Activated CD4-positive, alpha-beta T cell treated with anti-CD3 and anti-CD28 coated beads for 36 hours (primary cell): ENCODE data around the gene PPP1R13B. TPM values are rescaled to one million over a fixed set of nuclear protein-coding genes. Genes with fewer than 3 reads are reported as not detected.

Experiments used
- ATAC-seq: fragments of 200-7000 bp; cut with Tn5 transposase; one replicate; pipeline ENCODE4 v1.10.0; 2021; ENCODE audit warnings: mild to moderate bottlenecking, moderate library complexity
- CTCF ChIA-PET: fragments of 350-600 bp; sonication (Branson Sonifier 250); formaldehyde crosslinking; loops from one replicate; lab custom pipeline; 2021; ENCODE audit warnings: antibody characterized with exemption; lab: Charles Lee
- POLR2A ChIA-PET: fragments of 350-600 bp; sonication (Branson Sonifier 250); formaldehyde crosslinking; loops from one replicate; lab custom pipeline; 2021; ENCODE audit warnings: antibody characterized with exemption, inconsistent platforms; lab: Charles Lee
- DNase-seq: peaks from one replicate; pipeline ENCODE4 v3.0.0-alpha.2; 2020
- H3K27ac Mint-ChIP-seq: one replicate; pipeline ENCODE4 v1.8.0; 2021; ENCODE audit warnings: mixed read lengths
- H3K27me3 Mint-ChIP-seq: one replicate; pipeline ENCODE4 v1.8.0; 2021; ENCODE audit warnings: mixed read lengths
- H3K36me3 Mint-ChIP-seq: one replicate; pipeline ENCODE4 v1.8.0; 2021; ENCODE audit warnings: low read depth, mixed read lengths
- H3K4me1 Mint-ChIP-seq: one replicate; pipeline ENCODE4 v1.8.0; 2021; ENCODE audit warnings: mixed read lengths
- H3K4me3 Mint-ChIP-seq: one replicate; pipeline ENCODE4 v1.8.0; 2021; ENCODE audit warnings: mild to moderate bottlenecking, moderate library complexity, mixed read lengths
- H3K9me3 Mint-ChIP-seq: one replicate; pipeline ENCODE4 v1.8.0; 2021; ENCODE audit warnings: low read depth, mixed read lengths
- intact Hi-C, 2 experiments: fragments of 100-400 bp; cut with DNase I in 1 of 2; cut with micrococcal nuclease in 1 of 2; formaldehyde crosslinking; loops; one replicate each; pipeline versions ENCODE4 v1.14.2 to v1.15.1; 2022 to 2024; cut with DNase I, micrococcal nuclease
- total RNA-seq, 2 experiments: library from RNA; stranded (reverse); gene quantifications; one replicate each; pipeline ENCODE4 v1.2.3, GENCODE V29; 2021

The PPP1R13B gene, protein sequence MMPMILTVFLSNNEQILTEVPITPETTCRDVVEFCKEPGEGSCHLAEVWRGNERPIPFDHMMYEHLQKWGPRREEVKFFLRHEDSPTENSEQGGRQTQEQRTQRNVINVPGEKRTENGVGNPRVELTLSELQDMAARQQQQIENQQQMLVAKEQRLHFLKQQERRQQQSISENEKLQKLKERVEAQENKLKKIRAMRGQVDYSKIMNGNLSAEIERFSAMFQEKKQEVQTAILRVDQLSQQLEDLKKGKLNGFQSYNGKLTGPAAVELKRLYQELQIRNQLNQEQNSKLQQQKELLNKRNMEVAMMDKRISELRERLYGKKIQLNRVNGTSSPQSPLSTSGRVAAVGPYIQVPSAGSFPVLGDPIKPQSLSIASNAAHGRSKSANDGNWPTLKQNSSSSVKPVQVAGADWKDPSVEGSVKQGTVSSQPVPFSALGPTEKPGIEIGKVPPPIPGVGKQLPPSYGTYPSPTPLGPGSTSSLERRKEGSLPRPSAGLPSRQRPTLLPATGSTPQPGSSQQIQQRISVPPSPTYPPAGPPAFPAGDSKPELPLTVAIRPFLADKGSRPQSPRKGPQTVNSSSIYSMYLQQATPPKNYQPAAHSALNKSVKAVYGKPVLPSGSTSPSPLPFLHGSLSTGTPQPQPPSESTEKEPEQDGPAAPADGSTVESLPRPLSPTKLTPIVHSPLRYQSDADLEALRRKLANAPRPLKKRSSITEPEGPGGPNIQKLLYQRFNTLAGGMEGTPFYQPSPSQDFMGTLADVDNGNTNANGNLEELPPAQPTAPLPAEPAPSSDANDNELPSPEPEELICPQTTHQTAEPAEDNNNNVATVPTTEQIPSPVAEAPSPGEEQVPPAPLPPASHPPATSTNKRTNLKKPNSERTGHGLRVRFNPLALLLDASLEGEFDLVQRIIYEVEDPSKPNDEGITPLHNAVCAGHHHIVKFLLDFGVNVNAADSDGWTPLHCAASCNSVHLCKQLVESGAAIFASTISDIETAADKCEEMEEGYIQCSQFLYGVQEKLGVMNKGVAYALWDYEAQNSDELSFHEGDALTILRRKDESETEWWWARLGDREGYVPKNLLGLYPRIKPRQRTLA
- total RNA-seq: 10 to 100 TPM in 1 of 2 experiments, 1 to 10 TPM in 1; 9.3 to 10.3 TPM

DNA sequence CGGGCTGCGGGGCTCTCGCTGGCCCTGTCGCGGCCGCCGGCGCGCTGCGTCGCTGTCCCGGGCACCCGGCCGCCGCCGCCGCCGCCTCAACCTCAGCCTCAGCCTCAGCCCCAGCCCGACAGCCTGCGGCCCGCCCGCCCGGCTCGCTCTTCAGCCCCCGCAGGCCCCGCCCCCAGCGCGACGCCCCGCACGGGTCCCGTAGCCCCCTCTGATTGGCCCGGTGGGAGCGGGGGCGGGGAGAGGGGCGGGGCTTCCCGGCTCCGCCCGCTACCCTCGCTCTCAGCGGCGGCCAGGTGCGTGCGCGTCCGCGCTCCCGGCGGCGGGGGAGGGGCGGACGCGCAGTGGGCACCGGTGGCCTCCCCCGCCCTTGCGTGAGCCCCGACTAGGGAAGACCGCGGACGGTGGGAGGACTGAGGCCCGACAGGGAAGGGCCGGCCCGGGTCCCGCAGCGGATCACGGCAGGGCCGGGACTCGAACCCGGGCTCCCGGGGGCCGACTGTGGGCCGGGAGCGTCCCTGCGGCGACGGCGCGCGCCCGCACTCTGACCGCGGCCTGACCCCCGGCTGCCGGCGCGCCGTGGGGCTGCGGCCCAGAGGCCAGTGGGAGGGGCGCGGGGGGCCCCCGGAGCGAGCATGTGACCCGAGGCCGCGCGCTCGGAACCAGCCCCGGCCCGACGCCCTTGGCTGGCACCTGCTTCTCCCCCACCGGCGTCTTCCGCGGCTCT is at the start of gene PPP1R13B:
PPP1R13B (minus strand) TSS at position 125 of the 724 bp plus-strand sequence. CDS start 268 bp downstream, outside the sequence.
- DNase-seq (peak; percentile 97), ATAC-seq (peak; percentile 98)
- peaks cover 5% of the 10 kb centered on the region for H3K27me3 Mint-ChIP-seq
- intact Hi-C loops: loop anchor here in 1 of 2 experiments (1.0 to 10.0 kb wide), 9 partner anchors 25 to 1760 kb away; partner anchors contain the start of genes BAG5, CDCA4, COA8 and EIF5
- H3K27ac Mint-ChIP-seq: peak within 1 kb of the TSS; percentile 38
- POLR2A ChIA-PET: no interaction called here
- peak within 1 kb of the TSS; percentile 76 for H3K4me3 Mint-ChIP-seq
- peaks cover 16% of the 10 kb centered on the region for H3K4me1 Mint-ChIP-seq
- H3K36me3 Mint-ChIP-seq: no peaks in the 10 kb centered on the region
- H3K9me3 Mint-ChIP-seq: no peaks in the 10 kb centered on the region
- CTCF ChIA-PET: no interaction called here

- H3K9me3 Mint-ChIP-seq: no peaks in the 10 kb centered on the region
- peaks cover 3% of the 10 kb centered on the region for H3K4me1 Mint-ChIP-seq
- intact Hi-C loops: no loop called here
- H3K27me3 Mint-ChIP-seq: no peaks in the 10 kb centered on the region
- ChIA-PET POLR2A (interaction anchor here (0.7 kb wide), 1 partner anchor 90 kb away, joined by 3 read pairs; no protein-coding TSS in a partner anchor), CTCF (interaction anchor here (1.4 kb wide), 1 partner anchor 33 kb away, joined by 3 read pairs; no protein-coding TSS in a partner anchor)
- H3K27ac Mint-ChIP-seq: no peak overlapping the region
- DNase-seq (no peak), ATAC-seq (no peak)
- no peak overlapping the region for H3K4me3 Mint-ChIP-seq
- H3K36me3 Mint-ChIP-seq: no peaks in the 10 kb centered on the region
These were observed 49.2 kb upstream of the PPP1R13B start for GRCh38 chr14:103896578-103896977.

GRCh38 chr14:103894723-103895059 is 47.3 kb upstream of the PPP1R13B start:
- POLR2A ChIA-PET: no interaction called here
- intact Hi-C loops: no loop called here
- H3K9me3 Mint-ChIP-seq: no peaks in the 10 kb centered on the region

DNA sequence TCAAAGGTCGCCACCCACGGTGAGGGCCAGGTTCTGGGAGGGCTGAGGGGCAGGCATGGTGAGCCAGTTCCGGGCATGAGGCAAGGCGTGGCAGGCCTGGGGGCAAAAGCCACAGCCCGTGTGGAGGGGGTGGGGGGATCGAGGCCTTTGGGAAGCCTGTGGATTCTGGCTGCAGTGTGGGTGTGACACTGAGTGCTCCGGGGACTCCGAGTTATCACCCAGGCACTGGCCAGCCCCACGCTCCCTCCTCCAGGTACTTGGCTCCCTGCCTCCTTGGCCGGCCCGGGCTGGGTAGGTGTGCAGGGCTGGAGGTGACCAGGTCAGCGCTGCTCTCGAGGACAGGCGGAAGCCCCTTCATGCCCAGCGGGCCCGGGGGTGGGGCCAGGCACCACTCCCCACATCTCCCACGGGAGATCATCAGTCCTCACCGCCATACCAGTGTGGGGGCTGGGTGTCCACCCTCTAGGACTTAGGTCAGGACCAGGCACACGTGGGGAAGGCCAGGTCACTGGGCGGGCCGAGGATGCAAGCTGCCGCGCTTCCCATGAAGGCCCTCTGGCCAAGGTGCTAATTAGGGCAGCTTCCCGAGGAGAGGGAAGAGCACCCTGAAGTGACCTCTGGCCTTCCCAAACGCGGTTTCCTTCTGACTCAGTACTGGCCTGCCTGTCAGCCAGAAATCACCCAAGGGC is 46.8 kb upstream of the PPP1R13B start:
- H3K4me3 Mint-ChIP-seq: no peak overlapping the region
- intact Hi-C loops: no loop called here
- POLR2A ChIA-PET: no interaction called here
- no peak overlapping the region for H3K27ac Mint-ChIP-seq
- CTCF ChIA-PET: no interaction called here
- DNase-seq (no peak), ATAC-seq (no peak)
- H3K9me3 Mint-ChIP-seq: no peaks in the 10 kb centered on the region
- no peaks in the 10 kb centered on the region for H3K27me3 Mint-ChIP-seq
- H3K4me1 Mint-ChIP-seq: no peaks in the 10 kb centered on the region
- H3K36me3 Mint-ChIP-seq: no peaks in the 10 kb centered on the region

More at GRCh38 chr14:103894723-103895059, 47.3 kb upstream of the PPP1R13B start:
- Mint-ChIP-seq H3K27me3 (no peaks in the 10 kb centered on the region), H3K4me1 (no peaks in the 10 kb centered on the region), H3K36me3 (no peaks in the 10 kb centered on the region), H3K27ac (no peak overlapping the region), H3K4me3 (no peak overlapping the region)
- no peak for ATAC-seq
- DNase-seq: no peak
- CTCF ChIA-PET: no interaction called here

- no peaks in the 10 kb centered on the region for H3K4me1 Mint-ChIP-seq
- no peak overlapping the region for H3K27ac Mint-ChIP-seq
- intact Hi-C loops: no loop called here
- H3K4me3 Mint-ChIP-seq: no peak overlapping the region
- CTCF ChIA-PET: no interaction called here
- POLR2A ChIA-PET: no interaction called here
- DNase-seq (no peak), ATAC-seq (no peak)
- H3K9me3 Mint-ChIP-seq: no peaks in the 10 kb centered on the region
- H3K27me3 Mint-ChIP-seq: no peaks in the 10 kb centered on the region
- H3K36me3 Mint-ChIP-seq: no peaks in the 10 kb centered on the region
These were observed 44.9 kb upstream of the PPP1R13B start for GRCh38 chr14:103892247-103892646.

DNA sequence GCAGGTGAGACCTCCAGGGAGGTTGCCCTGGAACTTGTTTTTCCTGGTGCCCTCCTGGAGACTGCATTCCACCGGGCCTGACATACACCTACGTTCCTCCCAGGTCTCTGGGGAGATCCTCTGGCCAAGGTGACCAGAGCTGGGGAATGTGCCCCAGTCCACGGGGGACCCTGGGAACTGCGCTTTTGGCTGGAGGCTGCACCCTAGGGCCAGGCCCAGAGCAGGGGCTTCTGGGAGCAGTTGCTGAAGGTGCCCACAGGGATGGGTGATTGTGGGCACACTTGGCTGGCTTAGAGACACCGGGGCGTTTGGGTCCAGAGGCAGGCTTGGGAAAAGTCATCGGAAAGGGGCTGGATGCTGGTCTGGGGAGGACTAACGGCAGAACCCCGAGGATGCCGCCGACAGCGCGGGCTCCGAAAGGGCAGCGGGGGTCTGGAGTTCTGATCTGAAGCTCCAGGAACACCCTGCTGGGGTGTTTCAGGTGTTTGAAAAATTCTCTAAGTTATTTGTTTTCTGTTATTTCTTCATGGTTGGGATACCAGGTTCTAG is 44.4 kb upstream of the PPP1R13B start:
- DNase-seq (no peak), ATAC-seq (no peak)
- no peaks in the 10 kb centered on the region for H3K4me1 Mint-ChIP-seq
- H3K4me3 Mint-ChIP-seq: no peak overlapping the region
- intact Hi-C loops: no loop called here
- H3K27me3 Mint-ChIP-seq: no peaks in the 10 kb centered on the region
- no peaks in the 10 kb centered on the region for H3K36me3 Mint-ChIP-seq
- H3K27ac Mint-ChIP-seq: no peak overlapping the region
- ChIA-PET CTCF (no interaction called here), POLR2A (no interaction called here)
- H3K9me3 Mint-ChIP-seq: no peaks in the 10 kb centered on the region

- DNase-seq (no peak), ATAC-seq (no peak)
- Mint-ChIP-seq H3K27me3 (no peaks in the 10 kb centered on the region), H3K27ac (no peak overlapping the region), H3K4me3 (no peak overlapping the region), H3K36me3 (no peaks in the 10 kb centered on the region), H3K4me1 (no peaks in the 10 kb centered on the region), H3K9me3 (no peaks in the 10 kb centered on the region)
- CTCF ChIA-PET: interaction anchor here (0.6 to 1.3 kb wide), 3 partner anchors 10 to 38 kb away, joined by 3 to 7 read pairs (median 3); no protein-coding TSS in a partner anchor
- intact Hi-C loops: no loop called here
- POLR2A ChIA-PET: interaction anchor here (0.6 to 0.7 kb wide), 2 partner anchors 7 to 56 kb away, joined by 4 read pairs; no protein-coding TSS in a partner anchor
These were observed 43.7 kb upstream of the PPP1R13B start for GRCh38 chr14:103890821-103891666.

DNA sequence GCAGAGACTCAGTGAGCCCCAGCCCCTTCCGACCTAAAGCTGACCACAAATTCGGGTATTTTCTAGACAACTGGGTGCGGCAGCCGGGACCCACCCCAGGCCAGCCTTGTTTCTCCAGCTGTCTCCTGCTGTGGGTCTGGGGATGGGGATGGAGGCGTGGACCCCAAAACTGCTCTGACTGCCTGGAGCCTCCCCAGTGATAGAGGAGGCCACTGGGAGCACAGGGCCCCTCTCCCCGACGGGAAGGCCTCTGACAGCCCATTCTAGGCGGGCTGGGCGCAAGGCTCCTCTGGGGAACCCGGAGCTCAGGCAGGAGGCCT is 42.6 kb upstream of the PPP1R13B start:
- ATAC-seq: no peak

GRCh38 chr14:103889313-103890051 is 42.1 kb upstream of the PPP1R13B start:
- ATAC-seq (no peak), DNase-seq (no peak)
- H3K36me3 Mint-ChIP-seq: no peaks in the 10 kb centered on the region
- no peaks in the 10 kb centered on the region for H3K27me3 Mint-ChIP-seq
- H3K9me3 Mint-ChIP-seq: no peaks in the 10 kb centered on the region
- no peaks in the 10 kb centered on the region for H3K4me1 Mint-ChIP-seq
- intact Hi-C loops: no loop called here
- no peak overlapping the region for H3K4me3 Mint-ChIP-seq
- ChIA-PET CTCF (interaction anchor here (0.6 to 1.3 kb wide), 3 partner anchors 15 to 22 kb away, joined by 3 to 5 read pairs (median 3); no protein-coding TSS in a partner anchor), POLR2A (no interaction called here)
- H3K27ac Mint-ChIP-seq: no peak overlapping the region

More for the DNA sequence above, 42.6 kb upstream of the PPP1R13B start:
- H3K4me3 Mint-ChIP-seq: no peak overlapping the region
- ChIA-PET CTCF (interaction anchor here (0.6 to 1.3 kb wide), 3 partner anchors 11 to 19 kb away, joined by 3 to 7 read pairs (median 5); no protein-coding TSS in a partner anchor), POLR2A (interaction anchor here (0.7 kb wide), 1 partner anchor 8 kb away, joined by 4 read pairs; no protein-coding TSS in a partner anchor)
- H3K36me3 Mint-ChIP-seq: no peaks in the 10 kb centered on the region
- DNase-seq: no peak
- intact Hi-C loops: no loop called here
- H3K9me3 Mint-ChIP-seq: no peaks in the 10 kb centered on the region
- no peaks in the 10 kb centered on the region for H3K27me3 Mint-ChIP-seq
- H3K4me1 Mint-ChIP-seq: no peaks in the 10 kb centered on the region
- no peak overlapping the region for H3K27ac Mint-ChIP-seq
